ENCODE measurements around the gene MAGOH. TPM values are rescaled to one million over a fixed set of nuclear protein-coding genes. Genes with fewer than 3 reads are reported as not detected.

MAGOH gene
- total and polyA plus RNA-seq, 2 of the 13 experiments (the other 11 are each of a cell fraction or from before 2014, with no cell fraction given), result 24.1 to 87.0 TPM

- no TSS peak for BruUV-seq (replicated peaks)
- Histone ChIP-seq H2AFZ (ENCODE audit: low read length) (no peak overlapping the region), H3K27me3 (ENCODE audit: control insufficient read depth in 1 of 2, insufficient read depth in 2 of 2, low read length in 2 of 2) (no peaks in the 10 kb centered on the region), H3K9ac (ENCODE audit: insufficient read depth, low read depth, low read length) (no peak overlapping the region), H3K27ac (ENCODE audit: extremely low read length, insufficient read depth, low read length) (no peak overlapping the region), H3K9me3 (ENCODE audit: low read length) (no peaks in the 10 kb centered on the region), H3K4me1 (ENCODE audit: insufficient read depth, low read length) (peaks cover 73% of the 10 kb centered on the region), H3K4me3 (replicated peaks in 1 of 3; ENCODE audit: insufficient read depth in 1 of 3, low read depth in 2 of 3, low read length in 3 of 3) (no peak overlapping the region), H4K20me1 (ENCODE audit: insufficient read depth, low read length) (no peaks in the 10 kb centered on the region), H3K36me3 (replicated peaks in 1 of 2; ENCODE audit: control insufficient read depth in 1 of 2, insufficient read depth in 2 of 2, low read length in 2 of 2) (no peaks in the 10 kb centered on the region), H3K4me2 (ENCODE audit: low read depth, low read length) (no peak overlapping the region), H3K79me2 (ENCODE audit: insufficient read depth, low read length) (no peaks in the 10 kb centered on the region)
- ATAC-seq (no peak), DNase-seq (ENCODE audit: low spot score) (no peak), FAIRE-seq (no peak)
- in situ Hi-C loops (cut with HindIII; ENCODE audit: extremely low pct_ligation_motif_present, low pct_unique_long_range_greater_than_20kb) (loop anchor here (10.0 kb wide), 1 partner anchor 483 kb away; no protein-coding TSS in a partner anchor), intact Hi-C loops (cut with micrococcal nuclease; ENCODE audit: unreplicated experiment) (loop anchor here (10.0 kb wide), 1 partner anchor 103 kb away; no protein-coding TSS in a partner anchor)
- 81% methylated on average over 1 of the region's 1 CpG for WGBS (ENCODE audit: low lambda C conversion rate)
- CTCF ChIA-PET (ENCODE audit: low intra/inter-chr PET ratio, low total read pairs), result no interaction called here
- POLR2A ChIA-PET, result no interaction called here
- TF ChIP-seq ZNF616 (CRISPR knock-in tag; IDR thresholded peaks at IDR 0.05; ENCODE audit: low read depth), result no peak
- no peak for TF ChIP-seq ETV5 (CRISPR knock-in tag; IDR thresholded peaks at IDR 0.05; ENCODE audit: borderline replicate concordance)
- TF ChIP-seq HES4 (CRISPR knock-in tag; IDR thresholded peaks at IDR 0.05; ENCODE audit: borderline replicate concordance), result no peak
- no peak for TF ChIP-seq ZNF788 (CRISPR knock-in tag; IDR thresholded peaks at IDR 0.05; ENCODE audit: borderline replicate concordance)
- TF ChIP-seq GZF1 (CRISPR knock-in tag; IDR thresholded peaks at IDR 0.05), result no peak
- TF ChIP-seq SMARCC2 (IDR thresholded peaks at IDR 0.05), result no peak
- TF ChIP-seq ZBTB2 (CRISPR knock-in tag; IDR thresholded peaks at IDR 0.05; ENCODE audit: low read depth), result no peak
- TF ChIP-seq ZMYM4 (CRISPR knock-in tag; IDR thresholded peaks at IDR 0.05), result no peak
- no peak for TF ChIP-seq CEBPB (IDR thresholded peaks at IDR 0.05; ENCODE audit: borderline replicate concordance, low read depth, low read length)
- TF ChIP-seq YEATS4 (CRISPR knock-in tag; IDR thresholded peaks at IDR 0.05; ENCODE audit: borderline replicate concordance), result no peak
These were observed 50.9 kb downstream of the MAGOH start for GRCh38 chr1:53187401-53187800.

Data from HepG2 (cell line).